IPS DF 4.7 (cell line): ENCODE measurements around the gene TARP.
"Not testable (repeated sequence)": the region's sequence is repeated elsewhere in the genome, so short reads cannot be mapped to it uniquely, and the experiment has no call there.

ENCODE experiments used
- DNase-seq: peaks from one replicate; pipeline ENCODE4 v3.0.0-alpha.2; 2013; ENCODE audit warnings: low spot score; ENCODE audit errors: extremely low read depth

TARP gene

DNA sequence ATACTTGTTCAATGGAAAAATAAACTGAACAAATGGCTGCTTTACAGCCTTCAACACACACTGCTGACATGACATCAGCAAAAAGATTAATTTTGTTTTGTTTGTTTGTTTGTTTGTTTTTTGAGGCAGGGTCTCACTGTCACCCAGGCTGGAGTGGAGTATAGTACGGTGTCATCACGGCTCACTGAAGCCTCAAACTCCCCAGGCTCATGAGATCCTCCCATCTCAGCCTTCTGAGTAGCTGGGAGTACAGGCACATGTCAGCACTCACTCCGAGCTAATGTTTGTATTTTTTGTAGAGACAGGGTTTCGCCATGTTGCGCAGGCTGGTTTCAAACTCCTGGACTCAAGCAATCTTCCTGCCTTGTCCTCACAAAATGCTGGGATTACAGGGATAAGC is 10.9 kb downstream of the TARP start:
- DNase-seq, result no peak

DNA sequence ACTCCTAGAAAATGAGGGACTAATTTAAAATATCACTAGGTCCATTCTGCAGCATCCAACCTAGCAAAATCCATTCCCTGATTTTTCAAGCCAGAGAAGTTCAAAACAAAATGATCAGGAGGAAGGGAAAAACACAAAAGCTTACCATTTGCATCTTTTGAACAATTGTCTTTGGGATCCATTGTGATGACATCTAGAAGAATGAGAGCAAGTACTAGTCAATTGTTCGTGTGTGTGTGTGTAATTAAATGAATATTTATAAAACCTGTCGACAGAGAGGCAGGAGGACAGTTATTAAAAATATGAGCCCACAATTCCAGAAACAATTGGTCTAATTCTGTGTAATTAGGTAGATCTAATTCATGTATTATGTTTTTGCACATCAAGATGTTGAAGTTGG is 11.4 kb downstream of the TARP start:
- not testable (repeated sequence) for DNase-seq

GRCh38 chr7:38261601-38262000 is 11.8 kb downstream of the TARP start:
- not testable (repeated sequence) for DNase-seq

DNA sequence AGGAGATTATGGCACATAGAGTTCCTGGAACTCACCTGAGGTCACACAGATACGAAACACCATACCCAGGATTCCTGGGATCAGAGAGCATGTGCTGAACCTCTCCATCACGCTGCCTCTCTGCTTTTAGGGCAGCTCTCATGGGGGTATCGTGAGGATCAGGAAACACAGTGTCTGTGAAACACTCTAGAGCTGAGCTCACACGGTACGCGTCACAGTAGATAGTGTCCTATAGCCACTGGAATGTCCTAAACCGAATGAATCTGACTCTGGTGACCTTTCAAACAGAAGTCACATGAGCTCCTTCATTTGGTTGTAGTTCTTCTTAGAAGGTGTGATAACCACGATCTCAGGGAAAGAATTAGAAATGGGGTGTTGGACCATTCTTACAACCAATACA is 14.3 kb downstream of the TARP start:
- DNase-seq, result not testable (repeated sequence)

GRCh38 chr7:38257350-38257677 is 16.1 kb downstream of the TARP start:
- DNase-seq, result no peak

DNA sequence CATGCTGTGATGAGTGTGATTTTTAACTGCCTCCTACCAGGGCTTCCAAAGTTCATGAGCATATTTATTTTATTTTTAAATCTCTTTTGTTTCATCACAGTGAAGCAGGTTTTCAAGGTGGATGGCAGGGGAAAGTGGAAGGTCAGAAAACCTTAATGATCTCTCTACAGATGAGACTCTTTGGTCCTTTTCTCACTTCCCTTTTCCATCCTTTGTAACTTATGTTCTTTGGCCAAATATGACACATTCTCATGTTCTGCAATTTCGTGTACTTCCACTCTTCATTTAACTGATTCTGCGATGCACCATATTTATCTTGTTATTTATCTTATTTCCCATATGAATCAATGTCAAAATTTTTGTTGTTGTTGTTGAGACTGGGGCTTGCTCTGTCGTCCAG is 23.6 kb downstream of the TARP start:
- DNase-seq, result not testable (repeated sequence)

DNA sequence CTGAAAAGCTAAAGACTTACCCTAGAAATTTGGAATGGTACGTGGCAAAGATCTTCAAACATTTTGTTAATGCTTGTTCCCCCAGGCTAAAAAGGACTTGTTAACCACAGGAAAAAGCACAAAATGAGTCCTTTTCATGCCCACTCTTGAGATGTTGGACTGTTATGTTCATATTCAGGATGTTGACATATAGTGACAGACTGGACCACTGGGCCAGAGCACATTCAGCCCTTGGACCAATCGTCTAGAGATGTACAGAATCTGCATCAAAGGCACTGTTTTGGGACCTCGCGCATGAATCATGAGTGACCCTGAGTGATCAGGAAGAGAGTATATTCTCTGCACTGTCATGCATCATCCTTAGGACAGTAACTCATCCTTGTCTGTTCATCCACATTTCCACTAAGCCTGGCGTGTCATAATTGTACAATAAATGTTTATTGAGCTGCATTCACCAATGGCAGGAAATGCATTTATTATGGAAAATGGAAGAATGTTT is 25.3 kb downstream of the TARP start:
- no peak for DNase-seq

GRCh38 chr7:38245409-38245977 is 27.9 kb downstream of the TARP start:
- DNase-seq, result no peak

- DNase-seq, result no peak
These were observed 28.9 kb downstream of the TARP start for GRCh38 chr7:38244516-38244915.

- DNase-seq, result not testable (repeated sequence)
These were observed 30.1 kb downstream of the TARP start for GRCh38 chr7:38243345-38243744.

DNA sequence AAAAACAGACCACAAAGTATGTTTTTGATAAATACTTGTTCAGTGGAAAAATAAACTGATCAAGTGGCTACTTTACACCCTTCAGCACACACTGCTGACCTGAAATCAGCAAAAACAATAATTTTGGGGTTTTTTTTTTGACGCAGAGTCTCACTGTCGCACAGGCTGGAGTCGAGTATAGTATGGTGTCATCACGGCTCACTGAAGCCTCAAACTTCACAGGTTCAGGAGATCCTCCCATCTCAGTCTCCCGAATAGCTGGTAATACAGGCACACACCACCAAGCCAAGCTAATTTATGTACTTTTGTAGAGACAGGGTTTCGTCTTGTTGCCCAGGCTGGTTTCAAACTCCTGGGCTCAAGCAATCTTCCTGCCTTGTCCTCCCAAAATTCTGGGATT is 30.6 kb downstream of the TARP start:
- DNase-seq, result no peak

GRCh38 chr7:38241071-38241470 is 32.4 kb downstream of the TARP start:
- DNase-seq, result no peak

DNA sequence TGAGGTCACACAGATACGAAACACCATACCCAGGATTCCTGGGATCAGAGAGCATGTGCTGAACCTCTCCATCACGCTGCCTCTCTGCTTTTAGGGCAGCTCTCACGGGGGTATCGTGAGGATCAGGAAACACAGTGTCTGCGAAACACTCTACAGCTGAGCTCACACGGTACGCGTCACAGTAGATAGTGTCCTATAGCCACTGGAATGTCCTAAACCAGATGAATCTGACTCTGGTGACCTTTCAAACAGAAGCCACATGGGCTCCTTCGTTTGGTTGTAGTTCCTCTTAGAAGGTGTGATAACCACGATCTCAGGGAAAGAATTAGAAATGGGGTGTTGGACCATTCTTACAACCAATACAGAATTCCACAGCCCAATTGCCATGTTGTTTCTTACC is 34.3 kb downstream of the TARP start:
- DNase-seq, result not testable (repeated sequence)

DNA sequence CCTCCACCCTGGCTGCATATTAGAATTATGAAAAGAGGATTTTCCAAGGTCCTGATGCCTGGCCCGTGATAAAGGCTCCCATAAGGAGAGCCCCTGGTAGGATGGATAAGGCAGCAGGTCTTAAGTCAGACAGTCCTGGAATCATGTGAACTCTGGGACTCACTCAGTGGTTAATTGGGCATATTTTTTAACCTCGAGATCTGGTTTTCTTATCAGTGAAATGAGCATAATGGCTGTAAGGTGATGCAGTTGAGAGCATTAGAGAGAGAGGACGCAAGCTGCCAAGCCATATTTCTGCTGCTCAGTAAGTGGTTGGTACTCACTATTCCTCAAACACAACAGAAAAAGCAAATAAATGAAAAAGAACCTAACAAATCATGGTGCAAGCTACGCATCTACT is 37.8 kb downstream of the TARP start:
- no peak for DNase-seq

- DNase-seq, result not testable (repeated sequence)
These were observed 38.7 kb downstream of the TARP start for GRCh38 chr7:38234759-38235158.

GRCh38 chr7:38232502-38233366 is 40.7 kb downstream of the TARP start:
- no peak for DNase-seq

GRCh38 chr7:38229884-38230642 is 43.4 kb downstream of the TARP start:
- DNase-seq, result no peak

DNA sequence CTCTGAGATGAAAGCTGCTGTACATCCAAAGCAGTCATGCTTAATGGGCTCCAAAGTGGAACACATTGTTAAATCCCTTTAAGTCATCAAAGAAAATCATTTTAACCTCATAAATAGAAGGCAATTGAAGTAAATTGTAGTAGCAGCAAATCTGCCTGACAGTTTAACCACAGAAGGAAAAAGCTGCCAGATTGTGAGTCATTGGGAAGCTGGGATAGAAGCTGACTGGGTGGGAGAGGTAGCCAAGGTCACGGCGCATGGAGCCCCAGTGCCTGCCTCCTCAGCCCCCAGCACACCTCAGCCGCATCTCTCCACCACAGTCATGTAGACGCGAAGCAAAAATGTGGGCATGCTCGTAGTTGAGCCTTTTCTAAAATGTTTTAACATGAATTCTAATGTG is 44.0 kb downstream of the TARP start:
- no peak for DNase-seq

GRCh38 chr7:38224392-38224791 is 49.0 kb downstream of the TARP start:
- DNase-seq, result no peak

DNA sequence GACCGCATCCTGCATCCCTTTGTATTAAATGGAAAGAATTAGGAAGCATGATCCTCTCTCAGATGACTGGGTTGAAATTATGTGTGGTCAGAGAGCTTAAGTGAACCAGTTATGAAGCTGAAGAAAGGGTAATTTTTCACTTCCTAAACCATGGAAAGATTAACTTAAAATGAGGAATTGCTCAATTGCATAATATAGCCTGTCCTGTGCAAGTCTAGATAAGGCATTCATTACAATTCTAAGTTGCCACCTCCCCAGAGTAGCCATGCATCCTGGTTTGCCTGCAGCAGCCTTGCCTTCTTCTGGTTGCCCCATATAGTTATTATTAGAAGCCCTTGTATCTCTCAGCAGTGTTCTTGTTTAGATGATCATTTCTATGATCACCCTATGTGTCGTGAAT is 50.1 kb downstream of the TARP start:
- DNase-seq, result no peak

DNA sequence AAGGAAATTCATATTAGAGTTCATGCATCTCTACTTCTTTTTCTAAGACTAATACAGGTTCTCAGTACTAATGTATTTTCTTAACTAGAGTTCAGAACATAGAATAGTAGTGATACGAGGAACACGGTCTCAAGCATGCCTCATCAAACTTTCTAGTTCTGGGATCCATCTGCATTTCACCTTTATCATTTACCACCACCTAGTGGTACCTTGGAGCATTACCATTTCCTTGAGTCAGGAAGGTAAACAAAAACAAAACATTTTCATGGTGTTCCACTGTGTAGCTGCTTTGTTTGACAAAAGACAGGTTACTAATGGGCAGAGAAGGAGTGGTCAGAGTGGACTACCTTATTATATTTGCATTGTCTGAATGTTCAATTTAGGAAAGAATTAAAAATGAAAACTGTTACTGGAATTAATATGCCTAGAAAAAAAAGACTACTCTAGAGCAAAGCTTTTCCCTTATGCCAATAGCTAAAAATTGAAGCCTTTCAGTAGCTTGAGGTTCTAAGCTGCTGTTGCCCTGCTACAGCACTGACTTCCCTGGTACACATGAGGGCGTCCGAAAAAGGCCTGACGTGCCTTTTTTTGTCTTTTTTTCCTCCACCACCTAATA is 50.8 kb downstream of the TARP start:
- DNase-seq, result peak; percentile 33

DNA sequence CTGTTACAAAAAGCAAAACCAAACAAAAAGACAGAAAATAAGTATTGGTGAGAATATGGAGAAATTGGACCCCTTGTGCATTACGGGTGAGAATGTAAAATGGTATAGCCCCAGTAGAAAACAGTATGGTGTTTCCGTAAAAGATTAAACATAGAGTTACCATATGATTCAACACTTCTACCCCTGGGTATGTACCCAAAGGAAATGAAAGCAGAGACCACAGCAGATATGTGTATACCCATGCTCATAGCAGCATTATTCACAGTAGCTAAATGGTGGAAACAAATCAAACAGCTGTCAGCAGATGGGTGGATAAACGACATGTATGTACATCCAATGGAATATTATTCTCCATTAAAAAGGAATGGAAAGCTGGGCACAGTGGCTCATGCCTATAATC is 53.0 kb downstream of the TARP start:
- no peak for DNase-seq
